HG02981 (cell line): ENCODE measurements around the gene EPHA1.

Experiments used
- ATAC-seq: cut with Tn5 transposase; IDR thresholded peaks from one replicate; pipeline ENCODE4 v1.9.1; 2021; ENCODE audit warnings: mild to moderate bottlenecking, moderate library complexity; ENCODE audit not compliant: unreplicated experiment

Gene EPHA1

GRCh38 chr7:143390104-143390772 lies 18.4 kb downstream of the EPHA1 start:
- no peak for ATAC-seq

- ATAC-seq = no peak
Observed at GRCh38 chr7:143389316-143390103, 19.1 kb downstream of the EPHA1 start.

GRCh38 chr7:143388491-143389101 lies 20.1 kb downstream of the EPHA1 start:
- ATAC-seq = no peak

GRCh38 chr7:143388051-143388450 lies 20.6 kb downstream of the EPHA1 start:
- ATAC-seq = no peak

- no peak for ATAC-seq
Observed at GRCh38 chr7:143387156-143387975, 21.3 kb downstream of the EPHA1 start.

GRCh38 chr7:143385891-143386781 lies 22.5 kb downstream of the EPHA1 start:
- ATAC-seq = peak; percentile 48

- no peak for ATAC-seq
Observed at GRCh38 chr7:143384661-143385631, 23.7 kb downstream of the EPHA1 start.

- no peak for ATAC-seq
Observed at GRCh38 chr7:143384148-143384547, 24.5 kb downstream of the EPHA1 start.

GRCh38 chr7:143383642-143383957 lies 25.1 kb downstream of the EPHA1 start:
- ATAC-seq = no peak

- ATAC-seq = no peak
Observed at GRCh38 chr7:143382791-143383641, 25.6 kb downstream of the EPHA1 start.

- no peak for ATAC-seq
Observed at GRCh38 chr7:143382126-143382790, 26.4 kb downstream of the EPHA1 start.

- ATAC-seq = peak; percentile 9
Observed at GRCh38 chr7:143381427-143382125, 27.1 kb downstream of the EPHA1 start.

- peak; percentile 76 for ATAC-seq
Observed at GRCh38 chr7:143380646-143381426, 27.8 kb downstream of the EPHA1 start, which contains the start of gene ZYX. Gene ZYX, plus strand, starts transcription at chr7:143381345. Its CDS starts 227 bp downstream, at chr7:143381572.

- peak; percentile 44 for ATAC-seq
Observed at GRCh38 chr7:143380260-143380645, 28.4 kb downstream of the EPHA1 start.

- ATAC-seq = peak; percentile 1
Observed at GRCh38 chr7:143379611-143380259, 28.9 kb downstream of the EPHA1 start.

- ATAC-seq = no peak
Observed at GRCh38 chr7:143376396-143376795, 32.3 kb downstream of the EPHA1 start.
